ENCODE measurements around the gene SLC8A1.
A peak's percentile ranks its signal among the peaks of the same experiment; 100 is the strongest.

DNA sequence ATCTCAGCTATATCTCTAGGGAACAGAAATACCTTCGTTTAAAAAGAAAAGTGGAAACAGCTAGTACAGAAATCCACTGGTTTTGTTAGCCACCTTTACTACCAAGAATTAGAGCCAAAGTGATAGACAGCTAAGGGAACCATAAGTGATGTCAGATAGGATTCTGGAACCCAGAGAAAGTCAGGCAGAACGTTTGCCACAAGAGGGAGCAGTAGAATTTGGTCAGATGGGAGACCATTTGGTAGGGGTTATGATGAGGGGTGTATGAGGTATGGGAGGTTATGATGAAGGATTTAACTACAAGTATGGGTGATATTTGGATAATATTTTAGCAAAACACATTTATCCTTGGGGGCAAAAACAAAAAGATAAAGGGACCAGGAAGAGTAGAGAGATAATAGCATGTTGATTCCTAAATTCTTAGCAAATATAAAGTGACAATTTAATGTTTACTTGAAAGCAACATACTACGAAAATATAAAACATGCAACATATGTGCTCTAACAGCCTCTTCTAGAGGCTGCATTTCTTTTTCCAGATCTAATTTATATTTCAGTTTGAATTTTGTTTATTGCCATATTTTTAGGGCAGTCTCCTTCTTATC, 3.3 kb downstream of the SLC8A1 start:
- TF ChIP-seq EZH2 (IDR thresholded peaks at IDR 0.05; ENCODE audit: borderline replicate concordance, low read depth, low read length, poor library complexity, severe bottlenecking): no peak
- TF ChIP-seq, protein P1, sequence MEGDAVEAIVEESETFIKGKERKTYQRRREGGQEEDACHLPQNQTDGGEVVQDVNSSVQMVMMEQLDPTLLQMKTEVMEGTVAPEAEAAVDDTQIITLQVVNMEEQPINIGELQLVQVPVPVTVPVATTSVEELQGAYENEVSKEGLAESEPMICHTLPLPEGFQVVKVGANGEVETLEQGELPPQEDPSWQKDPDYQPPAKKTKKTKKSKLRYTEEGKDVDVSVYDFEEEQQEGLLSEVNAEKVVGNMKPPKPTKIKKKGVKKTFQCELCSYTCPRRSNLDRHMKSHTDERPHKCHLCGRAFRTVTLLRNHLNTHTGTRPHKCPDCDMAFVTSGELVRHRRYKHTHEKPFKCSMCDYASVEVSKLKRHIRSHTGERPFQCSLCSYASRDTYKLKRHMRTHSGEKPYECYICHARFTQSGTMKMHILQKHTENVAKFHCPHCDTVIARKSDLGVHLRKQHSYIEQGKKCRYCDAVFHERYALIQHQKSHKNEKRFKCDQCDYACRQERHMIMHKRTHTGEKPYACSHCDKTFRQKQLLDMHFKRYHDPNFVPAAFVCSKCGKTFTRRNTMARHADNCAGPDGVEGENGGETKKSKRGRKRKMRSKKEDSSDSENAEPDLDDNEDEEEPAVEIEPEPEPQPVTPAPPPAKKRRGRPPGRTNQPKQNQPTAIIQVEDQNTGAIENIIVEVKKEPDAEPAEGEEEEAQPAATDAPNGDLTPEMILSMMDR (conservative IDR thresholded peaks at IDR 0.05; ENCODE audit: low read depth, low read length): peak; percentile 70
